Globus pallidus (tissue), 1 donor: ENCODE results near the gene TMEM233.
"Not testable (repeated sequence)": the region's sequence is repeated elsewhere in the genome, so short reads cannot be mapped to it uniquely, and the experiment has no call there.

Experiments used
- DNase-seq: peaks from one replicate; pipeline ENCODE4 v3.0.0-alpha.2; 2015; ENCODE audit warnings: low spot score

Gene TMEM233

DNA sequence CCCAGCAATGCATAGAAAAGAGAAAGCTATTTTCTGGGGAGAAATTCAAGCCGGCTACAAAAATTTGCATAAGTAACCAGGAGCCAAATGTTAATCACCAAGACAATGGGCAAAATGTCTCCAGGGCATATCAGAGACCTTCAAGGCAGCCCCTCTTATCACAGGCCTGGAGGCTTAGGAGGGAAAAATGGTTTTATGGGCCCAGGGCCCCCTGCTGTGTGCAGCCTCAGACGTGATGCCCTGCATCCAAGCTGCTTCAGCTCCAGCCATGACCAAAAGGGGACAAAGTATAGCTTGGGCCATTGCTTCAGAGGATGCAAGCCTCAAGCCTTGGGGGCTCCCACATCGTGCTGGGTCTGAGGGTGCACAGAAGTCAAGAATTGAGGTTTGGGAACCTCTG, 15.8 kb downstream of the TMEM233 start:
- no peak for DNase-seq

DNA sequence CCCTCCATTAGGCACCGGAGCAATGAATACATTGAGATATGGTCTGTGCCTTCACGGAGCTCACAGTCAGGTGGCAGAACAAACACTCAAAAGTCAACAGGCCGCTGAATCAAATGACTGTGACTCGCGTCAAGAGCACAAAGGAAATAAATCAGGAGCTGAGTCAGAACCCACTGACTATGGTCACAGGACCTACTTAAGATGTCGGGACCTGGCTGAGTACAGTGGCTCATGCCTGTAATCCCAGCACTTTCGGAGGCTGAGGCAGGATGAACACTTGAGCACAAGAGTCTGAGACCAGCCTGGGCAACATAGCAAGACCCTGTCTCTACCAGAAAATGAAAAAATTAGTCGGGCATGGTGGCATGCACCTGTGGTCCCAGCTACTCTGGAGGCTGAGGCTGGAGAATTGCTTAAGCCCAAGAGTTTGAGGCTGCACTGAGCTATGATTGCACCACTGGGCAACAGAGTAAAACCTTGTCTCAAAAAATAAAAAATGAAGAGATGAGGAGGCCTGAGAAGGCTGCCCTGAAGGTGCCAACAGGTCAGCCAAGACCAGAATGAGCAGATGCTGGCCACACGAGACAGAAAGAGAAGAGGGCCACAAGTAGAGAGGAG, 19.9 kb downstream of the TMEM233 start:
- no peak for DNase-seq

DNA sequence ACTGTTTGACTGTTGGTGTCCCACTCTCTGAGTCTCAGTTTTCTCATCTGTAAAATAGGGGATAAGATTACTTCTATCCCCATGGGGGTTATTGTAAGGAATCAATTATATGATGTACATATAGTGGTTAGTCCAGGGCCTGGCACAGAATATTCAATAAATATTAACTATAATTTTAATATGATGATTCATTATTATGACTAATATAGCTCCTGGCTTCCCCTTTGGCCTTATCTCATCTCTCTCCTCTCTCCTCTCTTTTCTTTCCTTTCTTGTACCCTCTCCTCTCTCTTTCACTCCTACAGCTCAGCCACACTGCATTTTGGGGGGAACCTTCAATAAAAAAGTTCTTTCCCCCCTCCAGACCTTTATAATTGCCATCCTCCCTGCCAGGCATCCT, 21.1 kb downstream of the TMEM233 start:
- DNase-seq, result no peak

DNA sequence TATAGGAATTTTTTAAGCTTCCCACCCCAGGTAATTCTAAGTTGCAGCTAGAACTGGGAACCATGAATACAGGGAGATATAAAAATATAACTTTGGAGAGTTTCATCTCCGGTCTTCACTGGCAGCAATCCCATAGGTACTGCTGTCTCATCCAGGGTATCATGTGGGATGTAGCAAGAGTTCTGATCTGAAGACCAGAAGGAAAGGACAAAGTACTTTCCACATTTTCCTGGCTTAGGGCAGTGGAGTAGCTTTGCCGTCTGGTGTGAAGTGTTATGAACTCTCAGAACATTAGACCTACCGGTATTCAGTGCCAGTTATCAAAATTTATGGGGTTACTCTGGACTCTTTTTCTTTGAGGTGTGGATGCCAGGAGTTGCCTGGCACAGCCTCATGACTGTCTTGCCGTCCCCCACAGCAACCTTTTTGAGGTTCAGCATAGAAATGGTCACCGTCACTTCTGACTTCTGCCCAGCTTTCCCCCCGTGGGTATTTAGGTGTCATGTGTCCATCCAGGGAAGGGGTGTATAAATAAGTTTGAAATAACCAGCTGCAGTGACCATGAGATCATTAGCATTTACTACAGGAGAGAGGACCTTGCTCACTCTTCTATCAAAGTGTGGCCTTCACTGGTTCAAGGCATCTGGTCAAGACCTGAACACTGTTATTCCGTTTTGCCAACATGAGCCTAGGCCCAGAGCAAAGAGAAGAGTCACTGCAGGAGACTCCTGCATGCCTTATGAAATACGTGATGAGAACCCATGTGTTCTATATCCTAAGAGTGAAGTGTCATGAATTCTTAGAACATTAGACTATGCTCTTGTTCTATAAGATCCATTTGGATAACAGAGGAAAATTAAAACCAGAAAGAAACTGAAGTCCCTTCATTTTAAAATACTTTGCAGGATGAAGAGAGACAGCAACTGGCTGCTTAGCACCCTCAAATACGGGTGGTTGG, 22.2 kb downstream of the TMEM233 start:
- DNase-seq, result no peak

DNA sequence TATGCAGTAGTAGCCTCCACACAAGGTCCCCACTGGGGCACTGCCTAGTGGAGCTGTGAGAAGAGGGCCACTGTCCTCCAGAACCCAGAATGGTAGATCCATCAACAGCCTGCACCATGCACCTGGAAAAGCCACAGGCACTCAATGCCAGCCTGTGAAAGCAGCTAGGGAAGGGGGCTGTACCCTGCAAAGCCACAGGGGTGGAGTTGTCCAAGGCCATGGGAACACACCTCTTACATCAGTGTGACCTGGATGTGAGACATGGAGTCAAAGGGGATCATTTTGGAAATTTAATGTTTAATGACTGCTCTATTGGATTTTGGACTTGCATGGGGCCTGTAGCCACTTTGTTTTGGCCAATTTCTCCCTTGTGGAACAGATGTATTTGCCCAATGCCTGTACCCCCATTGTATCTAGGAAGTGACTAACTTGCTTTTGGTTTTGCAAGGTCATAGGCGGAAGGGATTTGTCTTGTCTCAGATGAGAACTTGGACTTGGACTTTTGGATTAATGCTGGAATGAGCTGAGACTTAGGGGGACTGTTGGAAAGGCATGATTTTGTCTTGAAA, 24.8 kb downstream of the TMEM233 start:
- DNase-seq, result not testable (repeated sequence)

DNA sequence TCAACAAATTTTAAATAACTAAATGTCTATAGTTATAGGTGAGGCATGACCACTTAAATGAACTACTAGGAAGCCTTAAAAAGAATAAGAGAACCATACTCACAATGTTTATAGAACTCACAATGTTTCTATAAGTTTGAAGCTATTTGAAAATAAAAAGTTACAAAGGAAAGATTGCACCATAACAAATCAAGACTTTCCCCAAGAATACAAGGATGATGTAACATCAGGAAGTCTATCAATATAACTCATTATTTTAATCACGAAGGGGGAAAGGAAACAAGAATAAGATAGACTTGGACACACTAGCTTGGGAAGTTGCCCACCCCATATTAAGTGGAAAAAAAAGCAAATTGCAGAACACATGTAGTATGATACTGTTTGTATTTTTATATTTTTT, 26.9 kb downstream of the TMEM233 start:
- no peak for DNase-seq

DNA sequence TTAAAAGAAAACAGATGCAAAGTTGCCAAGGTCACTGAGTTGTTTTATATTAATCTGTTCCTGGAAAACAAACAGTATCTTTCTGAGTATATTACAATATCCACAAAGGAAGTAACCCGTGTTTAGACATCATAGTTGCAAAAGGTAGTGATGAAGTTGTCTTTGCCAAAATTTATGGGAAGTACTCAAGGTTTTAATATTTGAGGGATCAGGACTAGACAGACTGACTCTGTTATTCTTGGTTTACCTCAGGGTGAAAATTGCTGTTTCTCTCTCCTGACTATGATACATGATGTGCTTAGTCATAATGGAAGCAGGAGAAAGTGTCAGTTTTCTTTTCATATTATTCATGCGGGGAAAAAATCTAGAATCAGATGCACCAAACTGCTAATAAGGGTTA, 28.3 kb downstream of the TMEM233 start:
- DNase-seq, result no peak

DNA sequence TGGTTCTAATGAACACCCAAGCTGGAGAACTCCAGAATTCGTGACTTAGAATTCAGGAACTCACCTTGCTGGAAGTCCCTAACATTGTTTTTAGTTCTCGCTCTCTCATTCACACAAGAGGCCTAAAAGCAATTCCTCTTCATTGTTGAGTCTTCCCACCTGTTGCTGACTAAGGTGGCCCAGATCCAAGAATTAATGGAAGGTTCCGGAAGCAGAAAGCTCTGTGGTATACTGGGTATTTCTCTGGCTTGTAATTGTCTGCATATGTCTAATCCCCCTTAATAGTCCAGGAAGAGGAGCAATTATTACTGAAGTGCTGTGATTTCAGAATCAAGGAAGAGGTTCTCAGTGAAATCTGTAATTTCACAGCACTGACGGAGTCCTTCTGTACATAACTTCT, 31.4 kb downstream of the TMEM233 start:
- DNase-seq, result no peak

DNA sequence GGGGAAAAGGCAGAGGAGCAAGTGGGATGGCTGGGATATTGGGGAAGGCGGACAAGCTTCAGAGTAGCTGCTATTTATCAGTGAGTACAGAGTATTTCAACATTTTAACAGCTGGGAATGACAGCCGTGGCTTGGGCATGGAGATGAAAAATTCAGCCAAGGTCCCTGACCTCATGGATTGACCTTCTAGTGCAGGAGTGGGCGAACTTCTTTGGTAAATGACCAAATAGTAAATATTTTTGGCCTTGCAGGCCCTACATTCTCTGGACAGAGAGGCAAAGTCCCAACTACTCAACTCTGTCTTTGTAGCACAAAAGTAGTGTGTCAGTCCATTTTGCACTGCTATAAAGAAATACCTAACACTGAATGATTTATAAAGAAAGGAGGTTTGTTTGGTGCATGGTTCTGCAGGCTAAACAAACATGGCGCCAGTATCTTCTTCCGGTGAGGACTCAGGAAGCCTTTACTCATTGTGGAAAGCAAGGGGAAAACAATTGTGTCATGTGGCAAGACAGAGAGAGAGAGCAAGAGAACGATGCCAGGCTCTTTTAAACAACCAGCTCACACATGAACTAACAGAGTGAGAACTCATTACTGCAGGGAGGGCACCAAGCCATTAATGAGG, 33.6 kb downstream of the TMEM233 start:
- DNase-seq, result no peak

DNA sequence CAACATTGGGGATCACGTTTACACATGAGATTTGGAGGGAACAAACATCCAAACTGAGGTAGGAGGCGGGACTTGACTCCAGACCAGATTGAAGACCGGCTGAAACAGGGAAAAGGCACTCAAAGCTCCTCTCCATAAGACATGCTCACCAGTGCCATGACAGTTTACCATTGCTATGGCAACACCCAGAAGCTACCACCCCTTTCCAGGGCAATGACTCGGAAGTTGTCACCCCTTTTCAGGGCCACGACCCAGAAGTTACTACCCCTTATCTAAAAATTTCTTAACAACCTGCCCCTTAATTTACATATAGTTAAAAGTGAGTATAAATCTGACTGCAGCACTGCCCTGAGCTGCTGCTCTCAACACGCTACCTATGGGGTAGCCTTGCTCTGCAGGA, 34.1 kb downstream of the TMEM233 start:
- no peak for DNase-seq

DNA sequence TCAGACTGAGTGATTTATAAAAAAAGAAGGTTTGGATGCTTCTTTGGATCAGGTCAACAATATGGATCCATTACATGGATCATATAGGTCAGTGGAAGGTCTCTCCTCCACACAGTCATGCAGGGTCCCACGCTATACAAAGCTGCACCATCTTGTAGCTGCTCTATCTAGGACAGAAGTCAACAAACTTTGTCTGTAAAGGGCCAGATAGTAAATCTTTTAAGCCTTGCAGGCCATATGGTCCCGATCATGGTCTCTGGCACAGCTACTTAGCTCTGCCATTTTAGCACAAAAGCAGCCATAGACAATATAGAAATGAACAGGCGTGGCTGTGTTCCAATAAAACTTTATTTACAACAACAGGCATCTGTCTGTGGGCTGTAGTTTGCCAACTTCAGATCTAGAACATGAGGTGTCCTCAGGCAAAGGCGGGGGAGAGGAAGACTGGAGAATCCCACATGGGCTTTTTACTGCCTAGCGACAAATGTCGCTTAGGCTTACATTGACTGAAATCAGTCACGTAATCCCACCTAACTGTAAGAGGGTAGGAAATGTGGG, 36.7 kb downstream of the TMEM233 start:
- DNase-seq, result no peak

DNA sequence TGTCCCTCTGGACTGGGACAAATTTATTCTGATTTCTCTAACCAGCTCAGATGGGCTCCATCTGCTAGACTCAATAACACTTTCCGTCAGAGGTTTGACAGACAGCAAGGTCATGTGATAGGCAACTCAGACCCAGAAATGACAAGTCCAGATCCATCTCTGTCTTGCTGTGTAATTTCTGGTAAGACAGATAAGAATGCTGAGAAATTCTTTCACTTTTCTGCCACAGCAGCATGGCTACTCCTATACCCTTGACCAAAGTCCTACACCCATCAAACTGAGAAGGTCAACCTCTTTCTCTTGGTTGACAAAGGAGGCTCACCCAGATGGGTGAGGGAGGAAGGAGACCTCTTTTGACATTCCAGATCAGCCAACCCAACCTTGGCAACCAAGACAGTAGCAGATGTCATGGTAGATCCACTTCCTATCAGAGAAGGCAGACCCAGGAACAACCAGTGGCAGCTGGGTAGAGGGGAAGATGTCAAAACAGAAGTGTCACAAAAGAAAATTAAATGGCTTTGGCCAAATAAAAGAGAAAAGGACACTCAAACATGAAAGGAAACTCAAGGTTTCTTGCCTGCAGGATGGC, 37.5 kb downstream of the TMEM233 start:
- DNase-seq, result no peak

DNA sequence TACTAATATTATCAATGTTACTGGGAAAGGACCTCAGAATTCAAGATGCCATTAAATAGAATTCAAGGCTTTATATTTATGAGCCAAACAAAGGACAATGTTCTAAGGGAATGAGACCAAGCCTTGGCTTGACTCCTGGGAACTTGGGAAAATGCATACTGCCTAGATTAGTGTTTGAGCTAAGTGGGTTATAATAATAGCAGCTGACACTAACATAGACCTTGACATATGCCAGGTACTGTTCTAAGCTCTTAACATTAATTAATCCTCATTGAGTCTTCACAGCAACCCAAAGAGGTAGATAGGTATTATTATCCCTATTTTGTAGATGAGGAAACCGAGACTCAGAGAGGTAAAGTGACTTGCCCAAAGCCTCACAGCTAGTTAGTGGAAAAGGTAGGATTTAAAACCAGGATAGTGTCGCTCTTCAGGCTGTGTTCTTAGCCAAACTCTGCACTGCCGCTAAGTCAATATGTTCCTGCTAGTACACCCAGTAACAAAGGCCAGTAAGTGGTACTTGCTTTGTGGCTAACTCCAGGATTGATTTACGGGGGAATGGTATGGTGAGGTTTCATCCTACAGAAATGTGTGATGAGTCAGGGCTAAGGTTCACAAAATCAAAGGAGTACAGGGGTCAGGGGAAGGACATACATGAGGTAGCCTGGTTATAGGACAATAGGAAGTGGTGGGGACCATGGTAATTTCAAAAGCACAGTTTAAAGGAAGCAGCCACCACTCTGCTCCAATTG, 38.5 kb downstream of the TMEM233 start:
- no peak for DNase-seq

DNA sequence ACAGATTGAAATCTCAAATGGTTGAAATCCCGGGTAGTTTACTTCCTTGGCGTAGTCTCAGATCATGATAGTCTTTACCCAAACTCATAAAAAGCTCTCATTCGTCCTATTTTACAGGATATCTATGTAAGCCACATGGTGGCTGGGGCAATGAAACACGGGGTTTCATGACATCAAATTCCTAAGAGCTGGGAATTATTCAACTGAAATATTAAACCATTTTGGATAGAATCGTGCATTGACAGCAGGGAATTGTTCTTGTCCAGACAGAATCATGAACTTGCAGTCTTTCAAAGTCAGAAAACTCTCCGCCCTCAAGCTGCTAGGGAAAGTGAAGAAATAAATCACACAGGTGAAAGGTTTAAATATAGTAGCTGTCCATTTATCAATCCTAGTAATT, 41.2 kb downstream of the TMEM233 start:
- no peak for DNase-seq

DNA sequence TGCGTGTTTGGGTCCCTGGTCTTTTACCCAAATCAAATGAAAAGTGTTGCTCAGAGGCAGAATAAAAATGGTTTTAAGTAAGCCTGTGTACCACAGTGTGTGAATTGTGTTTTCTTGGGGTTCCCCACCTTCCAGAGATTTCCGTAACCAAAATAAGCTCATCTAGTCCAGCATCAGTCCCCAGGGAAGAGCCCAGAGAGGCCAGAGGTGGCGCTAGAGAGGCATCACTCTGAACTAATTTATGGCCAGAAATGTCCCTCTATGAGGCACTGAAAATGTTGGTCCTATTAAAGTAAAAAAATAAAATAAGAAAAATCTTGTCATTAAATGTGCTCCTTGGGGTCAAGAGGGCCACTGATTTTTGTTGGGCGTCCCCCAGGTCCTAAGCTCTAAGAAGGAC, 49.4 kb downstream of the TMEM233 start:
- DNase-seq, result no peak

DNA sequence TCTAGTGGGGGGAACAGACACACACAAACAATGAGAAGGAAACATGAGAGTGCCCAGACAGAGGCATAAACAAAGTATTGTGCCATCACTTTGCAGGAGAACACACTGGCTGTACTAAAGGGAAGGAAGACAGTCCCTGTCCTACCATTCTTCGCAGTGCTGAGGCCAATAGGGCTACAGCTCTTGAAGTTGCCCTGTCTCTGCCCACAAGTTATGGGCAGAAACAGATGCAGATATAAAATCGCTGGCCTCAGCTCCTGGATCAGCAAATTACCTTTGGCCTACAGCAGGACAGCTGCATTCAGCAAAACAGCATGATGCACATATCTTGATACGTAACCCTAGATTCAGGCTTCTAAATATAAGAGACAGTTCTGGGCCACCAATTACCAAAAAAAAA, 51.4 kb downstream of the TMEM233 start:
- DNase-seq, result no peak

DNA sequence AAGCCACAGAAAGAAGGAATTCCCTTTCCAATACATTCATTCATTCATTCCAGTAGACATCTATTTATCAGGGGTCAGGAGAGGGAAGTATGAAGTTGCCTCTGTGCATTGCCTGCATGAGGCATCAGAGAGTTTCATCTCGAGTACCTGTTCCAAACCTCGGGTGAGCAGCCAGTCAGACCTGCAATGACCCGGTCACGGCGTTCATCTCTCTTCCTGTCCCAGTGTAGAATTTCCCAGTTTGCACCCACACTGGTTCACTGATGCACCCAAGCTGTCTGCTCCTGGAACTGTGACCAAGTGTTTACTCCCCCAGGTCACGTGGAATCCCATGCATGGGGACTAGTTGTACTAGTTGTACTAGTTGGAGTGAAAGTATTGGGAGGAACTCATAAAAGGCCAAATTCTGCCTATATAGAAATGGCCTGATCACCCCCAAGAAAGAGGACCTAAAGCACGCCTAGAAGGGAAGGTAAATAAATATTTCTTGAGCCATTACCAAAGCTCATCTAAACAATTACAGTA, 52.0 kb downstream of the TMEM233 start:
- no peak for DNase-seq

DNA sequence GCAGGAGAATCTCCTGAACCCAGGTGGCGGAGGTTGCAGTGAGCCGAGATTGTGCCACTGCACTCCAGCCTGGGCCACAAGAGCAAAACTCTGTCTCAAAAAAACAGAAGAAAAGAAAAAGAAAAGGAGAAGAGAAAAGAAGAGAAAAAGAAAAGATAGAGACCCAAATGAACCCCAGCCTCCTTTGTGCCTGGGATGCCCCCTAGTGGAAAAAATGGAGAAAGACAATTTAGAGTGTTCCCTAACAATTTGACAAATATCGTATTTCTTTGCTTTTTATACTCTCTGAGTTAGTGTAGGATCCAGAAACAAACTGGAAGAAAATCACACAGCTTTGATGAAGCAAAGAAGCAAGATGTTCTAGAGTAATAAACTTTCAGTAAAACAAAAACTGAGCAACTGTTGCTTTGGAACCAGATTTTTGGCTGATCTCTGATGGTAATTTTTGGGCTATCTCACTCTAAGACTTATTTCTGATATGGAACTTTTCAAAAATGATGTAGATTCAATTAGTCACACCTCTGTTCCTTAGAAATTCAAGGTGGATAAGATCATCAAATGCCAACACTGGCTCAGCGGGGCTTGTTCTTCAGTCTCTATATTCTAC, 55.7 kb downstream of the TMEM233 start:
- DNase-seq, result no peak

DNA sequence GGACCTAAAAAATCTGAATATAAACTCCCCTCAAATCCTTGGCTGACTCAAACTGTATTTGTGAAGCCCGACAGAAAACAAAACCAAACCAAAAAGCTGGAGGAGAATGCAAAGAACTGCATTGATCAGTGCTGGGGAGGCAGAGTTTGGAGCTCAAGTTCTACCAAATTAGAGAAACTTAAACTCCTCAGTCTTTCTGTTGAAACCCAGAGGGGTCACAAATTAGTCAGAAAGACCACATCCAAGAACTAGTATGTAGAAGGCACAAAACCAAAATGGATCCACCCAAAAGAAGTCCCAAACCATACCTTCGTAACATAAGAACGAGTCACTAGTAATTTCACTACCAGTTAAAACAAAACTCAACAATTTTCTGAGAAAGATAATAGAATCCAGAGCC, 59.1 kb downstream of the TMEM233 start:
- no peak for DNase-seq

DNA sequence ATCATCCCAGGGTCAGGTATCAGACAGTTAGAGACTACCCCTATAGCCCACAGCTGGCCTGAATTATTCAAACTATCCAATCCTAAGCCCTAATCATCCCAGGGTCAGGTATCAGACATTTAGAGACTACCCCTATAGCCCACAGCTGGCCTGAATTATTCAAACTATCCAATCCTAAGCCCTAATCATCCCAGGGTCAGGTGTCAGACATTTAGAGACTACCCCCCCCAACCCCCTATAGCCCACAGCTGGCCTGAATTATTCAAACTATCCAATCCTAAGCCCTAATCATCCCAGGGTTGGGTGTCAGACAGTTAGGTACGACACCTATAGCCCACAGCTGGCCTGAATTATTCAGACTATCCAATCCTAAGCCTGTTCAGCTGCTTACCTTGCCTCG, 63.4 kb downstream of the TMEM233 start:
- DNase-seq, result not testable (repeated sequence)

DNA sequence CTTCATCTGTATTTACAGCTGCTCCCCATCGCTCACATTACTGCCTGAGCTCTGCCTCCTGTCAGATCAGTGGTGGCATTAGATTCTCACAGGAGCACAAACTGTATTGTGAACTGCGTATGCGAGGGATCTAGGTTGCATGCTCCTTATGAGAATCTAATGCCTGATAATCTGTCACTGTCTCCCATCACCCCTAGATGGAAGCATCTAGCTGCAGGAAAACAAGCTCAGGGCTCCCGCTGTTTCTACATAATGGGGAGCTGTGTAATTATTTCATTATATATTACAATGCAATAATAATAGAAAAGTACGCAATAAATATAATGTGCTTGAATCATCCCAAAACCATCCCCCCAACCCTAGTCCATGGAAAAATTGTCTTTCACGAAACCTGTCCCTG, 64.6 kb downstream of the TMEM233 start:
- not testable (repeated sequence) for DNase-seq
